HL-60/S4 treated with phorbol 12-myristate 13-acetate at 8.2 ng/mL for 4 days and 3 days (cell line): ENCODE data around the gene ADAMTS5.

Experiments
- in situ Hi-C: fragments of 300-500 bp; cut with MboI; formaldehyde crosslinking; loops from 2 replicates; pipeline ENCODE4 v1.15.0; 2022; ENCODE audit warnings: low sequenced_read_pairs

The ADAMTS5 gene

GRCh38 chr21:26949830-26950229, 17.1 kb downstream of the ADAMTS5 start:
- in situ Hi-C loops = no loop called here

DNA sequence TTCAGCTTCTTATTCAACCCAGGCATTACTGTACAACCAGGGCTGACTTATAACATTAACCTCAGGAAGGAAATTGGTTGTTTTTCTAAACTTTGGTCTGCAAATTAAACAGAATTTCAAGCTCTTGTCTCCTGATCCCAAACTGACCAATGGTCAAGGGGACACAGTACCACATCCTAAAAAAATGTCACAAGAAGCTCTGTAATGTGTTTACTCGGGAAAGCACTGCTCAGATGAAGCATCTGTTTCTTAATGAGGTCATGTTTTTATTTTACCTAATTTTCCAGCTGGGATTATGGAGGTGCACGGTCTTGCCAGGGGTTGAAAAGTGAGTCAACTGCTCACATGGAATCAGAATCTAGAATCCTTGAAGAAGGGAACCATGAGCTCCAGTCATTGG, 18.7 kb downstream of the ADAMTS5 start:
- in situ Hi-C loops = no loop called here

- in situ Hi-C loops = no loop called here
These were observed 20.0 kb downstream of the ADAMTS5 start for GRCh38 chr21:26946744-26947446.

- in situ Hi-C loops = no loop called here
These were observed 20.8 kb downstream of the ADAMTS5 start for GRCh38 chr21:26945916-26946675.

- in situ Hi-C loops = no loop called here
These were observed 23.0 kb downstream of the ADAMTS5 start for GRCh38 chr21:26943921-26944320.

GRCh38 chr21:26941421-26941820, 25.5 kb downstream of the ADAMTS5 start:
- in situ Hi-C loops = no loop called here

GRCh38 chr21:26939601-26940111, 27.2 kb downstream of the ADAMTS5 start:
- in situ Hi-C loops = no loop called here

DNA sequence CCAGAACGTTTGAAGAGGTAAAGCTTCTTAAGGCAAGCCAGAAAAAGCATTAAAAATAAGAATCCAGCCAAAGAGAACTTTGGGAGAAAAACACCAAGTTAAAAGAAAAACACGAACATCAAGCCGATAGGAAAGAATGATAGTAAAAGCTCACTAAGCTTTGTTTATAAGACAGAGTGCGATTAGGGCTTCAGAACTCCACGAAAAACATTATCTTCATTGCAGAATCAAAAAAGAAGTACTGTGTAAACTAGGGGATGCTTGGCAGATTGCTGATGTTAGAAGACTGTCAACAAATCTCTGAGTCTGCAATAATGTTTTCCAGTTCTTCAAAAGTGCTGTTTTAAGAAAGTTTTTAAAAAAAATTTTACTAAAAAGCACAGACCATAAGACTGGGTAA, 30.2 kb downstream of the ADAMTS5 start:
- in situ Hi-C loops = no loop called here

DNA sequence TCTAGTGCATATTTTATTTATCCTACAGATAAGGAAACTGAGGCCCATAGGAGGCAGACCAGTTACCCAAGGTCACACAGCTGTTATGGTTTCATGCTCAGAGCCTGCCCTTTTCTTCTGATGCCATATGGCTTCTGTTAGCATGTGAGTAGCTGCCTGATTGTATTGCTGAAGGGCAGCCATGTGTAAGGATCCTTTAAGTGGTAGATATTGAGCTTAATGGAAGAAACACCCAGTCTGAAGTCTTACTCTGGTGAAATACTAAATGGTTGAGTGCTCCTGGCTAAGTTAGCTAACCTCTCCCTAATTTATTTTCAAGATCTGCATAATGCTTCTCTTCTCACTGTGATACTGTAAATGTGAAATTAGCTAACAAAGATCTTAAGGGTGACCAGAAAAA, 30.9 kb downstream of the ADAMTS5 start:
- in situ Hi-C loops = no loop called here

GRCh38 chr21:26934383-26934782, 32.5 kb downstream of the ADAMTS5 start:
- in situ Hi-C loops = no loop called here

DNA sequence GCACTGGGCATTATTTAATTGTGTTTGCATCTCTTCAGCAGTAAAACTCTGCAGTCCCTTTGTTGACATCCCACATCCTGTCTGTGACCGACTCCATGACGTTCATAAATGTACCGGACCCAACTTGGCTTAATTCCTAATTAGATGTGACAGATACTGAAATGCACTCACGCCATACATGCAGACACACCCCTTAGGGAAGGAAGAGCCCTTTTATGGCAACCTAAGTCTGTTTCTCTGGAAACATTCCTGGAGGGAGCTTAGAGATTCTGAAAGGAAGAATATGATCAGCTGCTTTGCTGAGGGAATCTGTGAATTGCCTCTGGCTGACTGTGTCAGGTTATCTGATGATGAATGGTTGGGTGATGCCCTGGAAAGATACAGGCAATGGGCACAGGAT, 33.4 kb downstream of the ADAMTS5 start:
- in situ Hi-C loops = no loop called here

GRCh38 chr21:26925636-26926035, 41.3 kb downstream of the ADAMTS5 start:
- in situ Hi-C loops = no loop called here

DNA sequence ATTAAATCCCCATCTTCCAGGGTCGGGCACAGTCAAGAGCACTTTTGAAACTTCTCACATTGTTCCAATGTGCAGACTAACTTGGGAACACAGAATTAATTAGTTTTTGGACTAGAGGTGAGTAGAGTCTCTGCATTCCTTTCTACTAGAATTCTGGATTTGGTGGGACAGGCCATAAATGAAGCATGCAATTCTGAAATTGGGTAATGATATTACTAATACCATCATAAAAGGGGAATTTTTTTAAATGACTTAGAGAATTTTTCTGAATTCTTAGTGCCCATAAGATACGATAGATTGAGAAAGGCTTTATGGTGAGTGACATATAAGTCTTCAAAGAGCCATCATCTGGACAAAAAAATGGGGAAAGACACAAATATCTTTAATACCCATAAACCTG, 41.8 kb downstream of the ADAMTS5 start:
- in situ Hi-C loops = no loop called here

DNA sequence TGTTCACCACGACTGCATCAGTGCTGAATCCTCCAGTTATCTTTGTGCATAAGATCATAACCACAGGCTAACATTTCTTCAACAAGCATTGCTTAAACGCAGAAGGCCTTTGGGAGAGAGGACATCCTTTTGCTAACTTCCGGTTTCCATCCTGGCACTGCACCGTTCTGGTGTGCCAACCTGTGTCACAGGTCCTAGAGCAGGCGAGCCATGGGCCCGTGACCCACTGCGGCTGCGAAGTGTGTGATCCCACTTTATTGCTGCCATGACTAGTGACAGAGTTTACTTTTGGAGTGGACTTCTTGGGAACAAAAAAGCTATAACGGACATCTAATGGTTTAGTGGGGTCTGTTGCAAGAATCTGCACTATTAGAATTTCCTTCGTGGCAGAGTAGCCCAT, 42.9 kb downstream of the ADAMTS5 start:
- in situ Hi-C loops = no loop called here

DNA sequence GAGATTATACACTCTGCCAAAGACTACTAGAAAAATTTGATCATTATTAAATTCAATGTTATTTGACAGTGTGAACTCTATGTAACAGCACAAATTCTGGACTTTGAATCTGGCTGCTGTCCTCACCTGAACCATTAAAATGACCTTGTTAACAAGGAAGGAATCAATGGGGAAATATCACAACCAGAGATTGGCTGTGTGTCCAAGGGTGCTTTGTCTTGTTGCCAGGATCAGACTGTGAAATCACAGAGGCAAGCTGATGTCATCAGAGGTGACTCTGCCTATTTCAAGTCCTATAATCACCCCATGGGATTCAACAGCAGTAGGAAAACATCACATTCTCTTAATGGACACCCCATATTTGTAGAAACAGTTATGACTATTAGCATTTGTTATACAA, 46.8 kb downstream of the ADAMTS5 start:
- in situ Hi-C loops = no loop called here

- in situ Hi-C loops = no loop called here
These were observed 48.4 kb downstream of the ADAMTS5 start for GRCh38 chr21:26918323-26919079.

- in situ Hi-C loops = no loop called here
These were observed 50.1 kb downstream of the ADAMTS5 start for GRCh38 chr21:26916799-26917198.

DNA sequence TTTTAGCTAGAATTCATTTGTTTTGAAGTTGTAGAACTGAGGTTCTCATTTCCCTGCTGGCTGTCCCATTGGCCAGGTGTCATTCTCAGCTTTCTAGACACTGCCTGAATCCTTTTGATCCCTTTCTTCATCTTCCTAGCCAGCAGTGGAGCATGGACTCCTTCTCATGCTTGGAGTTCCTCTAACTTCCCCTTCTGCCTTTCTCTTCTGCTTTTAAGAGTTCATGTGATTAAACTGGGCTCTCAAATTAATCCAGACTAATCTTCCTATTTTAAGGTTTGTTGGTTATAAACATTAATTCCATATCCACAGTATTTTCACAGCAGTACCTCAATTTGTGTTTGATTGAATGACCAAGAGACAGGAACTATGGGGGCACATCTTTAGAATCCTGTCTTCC, 52.3 kb downstream of the ADAMTS5 start:
- in situ Hi-C loops = no loop called here

DNA sequence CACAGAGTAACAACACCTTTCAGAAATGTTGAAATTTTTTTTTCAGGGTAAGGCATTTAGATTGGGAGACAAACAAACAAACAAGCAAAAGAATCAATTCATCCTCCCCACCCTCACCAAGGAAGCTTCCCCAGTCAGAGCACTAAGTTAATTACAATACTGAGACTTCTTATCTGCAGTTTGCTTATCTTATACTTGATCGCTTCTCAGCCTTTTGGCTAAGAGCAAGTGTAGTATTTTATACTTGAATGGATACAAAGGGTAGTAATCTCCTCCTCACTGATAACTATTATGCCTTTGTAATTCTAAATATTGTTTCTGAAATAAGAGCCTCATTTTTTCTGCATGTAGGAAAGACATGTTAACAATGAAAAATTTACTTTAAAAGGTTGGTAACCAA, 54.4 kb downstream of the ADAMTS5 start:
- in situ Hi-C loops = no loop called here

DNA sequence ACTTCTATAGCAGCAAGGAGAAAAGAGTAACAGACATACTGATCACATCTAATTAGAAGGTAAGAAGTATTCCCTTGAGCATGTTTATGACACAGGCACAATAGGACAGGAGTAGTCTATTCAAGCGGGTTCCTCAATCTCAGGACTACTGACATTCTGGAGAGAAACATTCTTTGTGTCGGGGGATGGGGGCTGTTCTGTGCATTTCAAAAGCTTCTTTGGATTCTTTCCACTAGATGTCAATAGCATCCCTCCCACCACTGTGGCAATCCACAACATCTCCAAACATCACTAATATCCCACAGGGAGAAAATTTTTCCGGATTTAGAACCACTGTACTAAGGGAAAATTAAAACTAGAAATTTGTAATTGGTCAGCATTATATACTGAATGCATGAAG, 56.9 kb downstream of the ADAMTS5 start:
- in situ Hi-C loops = no loop called here

- in situ Hi-C loops = no loop called here
These were observed 65.9 kb downstream of the ADAMTS5 start for GRCh38 chr21:26900980-26901379.

GRCh38 chr21:26892151-26892550, 74.7 kb downstream of the ADAMTS5 start:
- in situ Hi-C loops = no loop called here
